ENCODE measurements around the gene TRIM47. TPM values are rescaled to one million over a fixed set of nuclear protein-coding genes. Genes with fewer than 3 reads are reported as not detected.

Gene TRIM47
- total and polyA plus RNA-seq, 2 of the 13 experiments (the other 11 are each of a cell fraction or from before 2014, with no cell fraction given), result 33.5 to 82.0 TPM

DNA sequence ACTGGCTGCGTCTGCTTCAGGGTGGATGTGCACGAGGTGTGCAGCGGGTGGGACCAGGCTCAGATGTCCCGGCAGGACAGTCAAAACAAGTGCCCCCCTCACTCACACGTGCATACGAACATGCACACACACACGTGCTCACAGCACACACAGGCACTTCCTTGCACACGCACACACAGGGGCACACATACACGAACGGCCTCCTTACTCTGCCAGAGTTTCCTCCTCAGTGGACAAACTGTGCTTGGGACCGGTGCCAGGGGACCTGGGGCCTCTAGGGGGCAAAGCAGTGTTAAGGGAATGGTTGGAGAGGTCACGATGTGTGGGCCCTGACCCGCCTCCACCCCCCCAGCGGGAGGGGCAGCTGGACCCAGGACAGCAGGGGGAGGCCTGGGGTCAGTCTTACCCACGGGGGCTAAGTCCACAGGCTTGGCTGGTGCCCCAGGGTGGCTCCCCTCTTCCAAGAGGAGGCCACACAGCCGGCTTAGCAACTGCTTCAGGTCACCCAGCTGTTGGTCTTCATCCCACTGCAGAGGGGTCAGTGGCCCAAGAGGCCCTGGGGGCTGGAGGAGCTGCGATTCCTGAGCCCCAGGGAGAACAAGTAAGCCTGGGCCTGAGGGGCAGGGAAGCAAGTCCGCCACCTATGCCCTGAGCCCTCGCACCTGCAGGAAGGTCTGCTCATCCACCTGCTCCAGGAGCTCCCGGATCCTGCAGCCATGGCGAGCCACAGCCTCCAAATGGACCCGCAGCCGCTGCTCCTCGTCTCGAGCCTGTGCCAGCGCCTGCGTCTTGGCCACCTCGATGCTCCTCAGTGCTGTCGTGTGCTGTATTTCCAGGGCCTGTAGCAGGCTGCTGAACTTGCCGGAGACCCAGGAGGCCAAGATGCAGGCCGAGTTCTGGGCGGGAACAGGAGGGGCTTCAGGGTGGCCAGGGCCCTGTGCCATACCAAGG lies 13.5 kb upstream of the TRIM47 start (continued):
- TF ChIP-seq, protein P1, sequence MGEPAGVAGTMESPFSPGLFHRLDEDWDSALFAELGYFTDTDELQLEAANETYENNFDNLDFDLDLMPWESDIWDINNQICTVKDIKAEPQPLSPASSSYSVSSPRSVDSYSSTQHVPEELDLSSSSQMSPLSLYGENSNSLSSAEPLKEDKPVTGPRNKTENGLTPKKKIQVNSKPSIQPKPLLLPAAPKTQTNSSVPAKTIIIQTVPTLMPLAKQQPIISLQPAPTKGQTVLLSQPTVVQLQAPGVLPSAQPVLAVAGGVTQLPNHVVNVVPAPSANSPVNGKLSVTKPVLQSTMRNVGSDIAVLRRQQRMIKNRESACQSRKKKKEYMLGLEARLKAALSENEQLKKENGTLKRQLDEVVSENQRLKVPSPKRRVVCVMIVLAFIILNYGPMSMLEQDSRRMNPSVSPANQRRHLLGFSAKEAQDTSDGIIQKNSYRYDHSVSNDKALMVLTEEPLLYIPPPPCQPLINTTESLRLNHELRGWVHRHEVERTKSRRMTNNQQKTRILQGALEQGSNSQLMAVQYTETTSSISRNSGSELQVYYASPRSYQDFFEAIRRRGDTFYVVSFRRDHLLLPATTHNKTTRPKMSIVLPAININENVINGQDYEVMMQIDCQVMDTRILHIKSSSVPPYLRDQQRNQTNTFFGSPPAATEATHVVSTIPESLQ (CRISPR knock-in tag; conservative IDR thresholded peaks at IDR 0.05), result no peak
- TF ChIP-seq MAFK (conservative IDR thresholded peaks at IDR 0.05 in 1 of 2, IDR thresholded peaks at IDR 0.05 in 1 of 2; ENCODE audit: low read length in 2 of 2) (no peak), ARNT2 (CRISPR knock-in tag; IDR thresholded peaks at IDR 0.05; ENCODE audit: low read depth) (peak; percentile 50; the same call in 1 of the 2 replicates), ZNF580 (CRISPR knock-in tag; IDR thresholded peaks at IDR 0.05; ENCODE audit: borderline replicate concordance, low read depth) (peak; percentile 50; the same call in 1 of the 2 replicates), ZNF354B (CRISPR knock-in tag; IDR thresholded peaks at IDR 0.05) (no peak; the same call in 1 of the 2 replicates), CSRNP1 (CRISPR knock-in tag; IDR thresholded peaks at IDR 0.05) (0 out of 2 replicates have a peak, but pooled peaks have one; percentile 27), ZNF142 (CRISPR knock-in tag; IDR thresholded peaks at IDR 0.05) (0 out of 2 replicates have a peak, but pooled peaks have one; percentile 19), CCAR2 (optimal IDR thresholded peaks at IDR 0.05; ENCODE audit: low read depth, low read length) (no peak), ZNF530 (CRISPR knock-in tag; IDR thresholded peaks at IDR 0.05; ENCODE audit: low read depth) (peak; percentile 83), ZBTB7A (CRISPR knock-in tag; IDR thresholded peaks at IDR 0.05) (peak; percentile 94; the same call in 1 of the 2 replicates), TGIF2 (CRISPR knock-in tag; IDR thresholded peaks at IDR 0.05) (no peak)
- TF ChIP-seq, protein P2, sequence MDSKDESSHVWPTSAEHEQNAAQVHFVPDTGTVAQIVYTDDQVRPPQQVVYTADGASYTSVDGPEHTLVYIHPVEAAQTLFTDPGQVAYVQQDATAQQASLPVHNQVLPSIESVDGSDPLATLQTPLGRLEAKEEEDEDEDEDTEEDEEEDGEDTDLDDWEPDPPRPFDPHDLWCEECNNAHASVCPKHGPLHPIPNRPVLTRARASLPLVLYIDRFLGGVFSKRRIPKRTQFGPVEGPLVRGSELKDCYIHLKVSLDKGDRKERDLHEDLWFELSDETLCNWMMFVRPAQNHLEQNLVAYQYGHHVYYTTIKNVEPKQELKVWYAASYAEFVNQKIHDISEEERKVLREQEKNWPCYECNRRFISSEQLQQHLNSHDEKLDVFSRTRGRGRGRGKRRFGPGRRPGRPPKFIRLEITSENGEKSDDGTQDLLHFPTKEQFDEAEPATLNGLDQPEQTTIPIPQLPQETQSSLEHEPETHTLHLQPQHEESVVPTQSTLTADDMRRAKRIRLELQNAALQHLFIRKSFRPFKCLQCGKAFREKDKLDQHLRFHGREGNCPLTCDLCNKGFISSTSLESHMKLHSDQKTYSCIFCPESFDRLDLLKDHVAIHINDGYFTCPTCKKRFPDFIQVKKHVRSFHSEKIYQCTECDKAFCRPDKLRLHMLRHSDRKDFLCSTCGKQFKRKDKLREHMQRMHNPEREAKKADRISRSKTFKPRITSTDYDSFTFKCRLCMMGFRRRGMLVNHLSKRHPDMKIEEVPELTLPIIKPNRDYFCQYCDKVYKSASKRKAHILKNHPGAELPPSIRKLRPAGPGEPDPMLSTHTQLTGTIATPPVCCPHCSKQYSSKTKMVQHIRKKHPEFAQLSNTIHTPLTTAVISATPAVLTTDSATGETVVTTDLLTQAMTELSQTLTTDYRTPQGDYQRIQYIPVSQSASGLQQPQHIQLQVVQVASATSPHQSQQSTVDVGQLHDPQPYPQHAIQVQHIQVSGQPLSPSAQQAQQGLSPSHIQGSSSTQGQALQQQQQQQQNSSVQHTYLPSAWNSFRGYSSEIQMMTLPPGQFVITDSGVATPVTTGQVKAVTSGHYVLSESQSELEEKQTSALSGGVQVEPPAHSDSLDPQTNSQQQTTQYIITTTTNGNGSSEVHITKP (CRISPR knock-in tag; IDR thresholded peaks at IDR 0.05; ENCODE audit: low read depth), result peak; percentile 78; the same call in 1 of the 2 replicates

Data from HepG2 (cell line).